Measurements from ENCODE around the gene DSC2.
"Not testable (repeated sequence)": the region's sequence is repeated elsewhere in the genome, so short reads cannot be mapped to it uniquely, and the experiment has no call there.

DSC2 gene

GRCh38 chr18:31042084-31042405 is 60.2 kb downstream of the DSC2 start:
- DNase-seq = no peak

DNA sequence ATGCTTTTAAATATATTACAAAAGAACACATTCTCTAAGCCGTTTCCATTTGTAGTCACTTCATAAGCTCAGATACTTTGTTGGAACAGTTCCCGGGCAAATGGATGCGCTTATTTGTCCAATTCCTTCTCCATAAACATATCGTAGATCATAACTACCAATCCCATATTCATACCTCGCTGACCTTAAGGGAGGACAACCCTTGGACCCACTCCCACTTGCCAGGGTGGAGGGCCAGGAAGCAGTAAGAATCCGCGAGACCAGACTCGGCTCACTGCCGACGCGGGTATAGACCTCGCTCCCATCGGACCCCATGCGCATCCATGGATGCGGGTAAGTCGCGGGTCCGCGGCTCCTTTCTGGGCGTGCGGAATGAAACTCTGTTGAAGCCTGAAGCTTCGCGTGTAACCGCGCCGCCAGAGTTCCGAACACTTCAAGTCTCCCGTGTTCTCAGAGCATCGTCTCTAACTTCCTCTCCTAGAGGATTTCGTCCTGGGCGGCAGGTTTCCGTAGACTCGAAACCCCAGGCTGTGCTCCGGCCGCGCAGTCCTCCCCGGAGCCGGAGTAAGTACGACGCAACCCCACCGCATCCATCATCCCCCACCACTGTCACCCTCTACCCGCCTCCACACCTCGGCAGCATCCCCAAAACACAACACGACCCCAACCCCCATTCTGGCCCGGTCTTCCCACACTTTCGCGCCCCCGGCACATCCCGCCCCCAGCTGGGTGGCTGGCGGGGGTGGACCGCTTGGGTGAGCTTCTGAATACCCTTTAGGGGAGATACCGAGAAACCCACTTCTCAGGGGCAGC is 60.7 kb downstream of the DSC2 start:
- peak; percentile 17 for DNase-seq

DNA sequence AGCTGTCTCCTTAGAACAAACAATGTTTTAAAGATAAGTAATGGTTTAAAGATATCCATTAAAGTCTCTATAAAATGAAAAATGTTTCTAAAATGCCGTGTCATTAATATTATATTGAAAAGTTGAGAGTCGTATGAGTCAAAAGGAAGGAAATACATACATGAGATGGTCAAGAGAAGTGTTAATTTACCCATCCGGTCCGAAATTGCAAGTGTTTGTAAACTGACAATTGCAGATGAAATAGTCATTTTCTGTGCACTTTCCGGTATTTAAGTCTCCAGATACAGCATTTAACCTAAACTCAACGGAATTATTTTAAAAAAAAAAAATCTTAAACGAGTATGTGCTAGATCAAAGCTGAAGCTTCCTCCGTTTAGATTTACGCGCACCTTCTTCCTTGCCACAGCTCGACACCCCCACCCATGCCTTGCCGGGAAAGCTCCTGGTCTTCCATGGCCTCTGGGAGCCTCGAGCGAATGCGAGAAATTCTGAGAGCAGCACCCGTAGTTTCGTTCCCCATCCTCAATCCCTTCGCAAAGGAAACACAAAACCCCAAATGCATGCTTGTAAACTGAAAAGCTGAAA is 61.4 kb downstream of the DSC2 start:
- no peak for DNase-seq

DNA sequence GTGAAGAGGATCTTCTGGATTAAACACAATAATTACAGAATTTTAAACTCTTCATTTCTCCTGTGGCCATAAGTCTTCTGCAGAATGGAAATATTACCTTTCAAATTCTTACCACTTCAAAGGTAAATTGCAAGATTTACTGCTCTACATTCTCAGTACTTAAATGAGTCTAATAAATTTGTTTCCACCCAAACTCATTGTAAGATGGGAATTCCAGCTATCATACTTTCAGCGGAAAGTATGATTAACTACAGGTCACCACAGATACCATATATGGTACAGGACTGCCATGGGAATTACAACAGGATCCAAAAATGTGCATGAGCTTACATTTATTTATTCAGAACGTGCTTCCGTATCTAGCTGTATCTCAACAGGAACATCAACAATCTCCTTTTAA is 62.8 kb downstream of the DSC2 start:
- DNase-seq = no peak

GRCh38 chr18:31037686-31038085 is 64.5 kb downstream of the DSC2 start:
- not testable (repeated sequence) for DNase-seq

DNA sequence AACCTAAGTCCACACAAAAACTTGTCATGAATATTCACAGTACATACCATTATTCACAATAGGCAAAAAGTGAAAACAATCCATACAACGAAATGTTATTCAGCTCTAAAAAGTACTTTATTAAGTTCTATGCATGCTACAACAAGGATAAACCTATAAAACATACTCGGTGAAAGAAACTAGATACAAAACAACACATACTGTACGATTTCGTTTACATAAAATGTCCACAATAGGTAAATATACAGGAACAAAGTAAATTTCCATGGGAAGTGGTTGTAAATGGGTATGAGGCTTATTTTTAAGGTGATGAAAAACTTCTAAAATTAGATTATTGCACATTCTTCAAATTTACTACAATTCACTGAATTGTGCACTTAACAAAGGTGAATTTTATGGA is 67.7 kb downstream of the DSC2 start:
- no peak for DNase-seq

GRCh38 chr18:31030574-31031278 is 71.5 kb downstream of the DSC2 start:
- DNase-seq = no peak

DNA sequence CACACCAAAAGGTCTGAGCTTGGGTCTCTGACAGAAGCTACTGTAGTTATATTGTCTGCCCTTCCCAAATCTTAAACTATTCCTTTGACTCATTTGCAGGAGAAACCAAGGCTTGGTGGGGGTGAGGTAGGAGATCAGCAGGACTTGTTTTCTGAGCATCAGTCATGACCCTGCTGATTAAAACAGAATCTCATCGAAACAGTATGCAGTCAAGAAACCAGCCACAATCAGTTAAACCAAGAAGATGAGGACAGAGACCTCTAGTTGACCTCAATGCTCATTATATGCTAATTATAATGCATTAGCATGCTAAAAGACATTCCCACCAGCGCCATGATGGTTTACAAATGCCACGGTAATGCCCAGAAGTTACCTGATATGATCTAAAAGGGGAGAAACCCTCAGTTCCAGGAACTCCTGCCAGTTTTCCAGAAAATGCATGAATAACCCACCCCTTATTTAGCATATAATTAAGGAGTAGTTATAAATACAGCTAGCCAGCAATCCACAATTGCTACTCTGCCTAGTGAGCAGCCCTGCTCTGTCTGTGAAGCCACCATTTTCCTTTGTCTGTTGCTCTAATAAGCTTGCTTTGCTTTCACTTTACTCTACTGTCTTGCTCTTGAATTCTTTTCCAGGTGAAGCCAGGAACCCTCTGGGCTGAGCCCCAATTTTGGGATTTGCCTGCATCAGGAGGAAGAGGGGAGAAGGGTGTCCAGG is 86.3 kb downstream of the DSC2 start:
- no peak for DNase-seq

- not testable (repeated sequence) for DNase-seq
Measured at GRCh38 chr18:31011455-31011854, 90.8 kb downstream of the DSC2 start.

- no peak for DNase-seq
Measured at GRCh38 chr18:31010601-31011000, 91.6 kb downstream of the DSC2 start.
